GM19455 (cell line): Measurements from ENCODE around the gene PALS2.

Experiments
- ATAC-seq: cut with Tn5 transposase; IDR thresholded peaks from one replicate; pipeline ENCODE4 v1.9.1; 2021; ENCODE audit not compliant: unreplicated experiment

The PALS2 gene

DNA sequence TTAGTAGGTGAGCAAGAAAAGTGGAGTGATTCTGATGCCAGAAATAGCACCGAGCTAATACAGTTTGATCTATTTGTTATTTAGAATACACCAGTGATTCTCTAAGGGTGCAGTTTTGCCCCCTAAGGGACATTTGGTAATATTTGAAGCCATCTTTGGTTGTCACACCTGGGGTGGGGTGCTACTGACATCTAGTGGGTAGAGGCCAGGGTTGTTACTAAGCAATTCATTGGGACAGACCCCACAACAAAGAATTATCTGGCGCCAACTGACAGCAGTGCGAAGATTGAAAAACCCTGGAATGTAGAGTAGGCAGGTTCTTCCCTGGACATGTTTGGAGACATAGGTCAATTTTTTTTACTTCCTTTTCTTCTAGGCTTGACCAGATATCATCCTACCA, 14.6 kb downstream of the PALS2 start:
- no peak for ATAC-seq

DNA sequence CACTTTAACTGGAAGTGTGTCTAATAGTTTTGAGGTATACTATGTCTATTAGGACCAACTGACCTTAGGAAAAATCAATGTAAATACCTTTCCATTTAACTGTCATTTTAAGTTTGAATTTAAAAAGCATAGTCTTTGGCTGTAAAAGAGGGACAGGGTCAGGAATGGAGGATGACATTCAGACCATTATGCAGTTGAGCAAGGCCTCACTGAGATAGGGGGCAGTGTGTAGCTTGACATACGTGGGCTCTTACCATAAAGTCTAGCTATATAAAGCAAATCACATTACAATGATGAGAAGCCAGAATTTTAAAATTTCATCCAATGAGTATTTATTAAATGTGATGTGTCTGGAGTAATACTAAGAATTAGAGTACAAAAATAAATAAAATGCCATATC, 17.9 kb downstream of the PALS2 start:
- no peak for ATAC-seq

DNA sequence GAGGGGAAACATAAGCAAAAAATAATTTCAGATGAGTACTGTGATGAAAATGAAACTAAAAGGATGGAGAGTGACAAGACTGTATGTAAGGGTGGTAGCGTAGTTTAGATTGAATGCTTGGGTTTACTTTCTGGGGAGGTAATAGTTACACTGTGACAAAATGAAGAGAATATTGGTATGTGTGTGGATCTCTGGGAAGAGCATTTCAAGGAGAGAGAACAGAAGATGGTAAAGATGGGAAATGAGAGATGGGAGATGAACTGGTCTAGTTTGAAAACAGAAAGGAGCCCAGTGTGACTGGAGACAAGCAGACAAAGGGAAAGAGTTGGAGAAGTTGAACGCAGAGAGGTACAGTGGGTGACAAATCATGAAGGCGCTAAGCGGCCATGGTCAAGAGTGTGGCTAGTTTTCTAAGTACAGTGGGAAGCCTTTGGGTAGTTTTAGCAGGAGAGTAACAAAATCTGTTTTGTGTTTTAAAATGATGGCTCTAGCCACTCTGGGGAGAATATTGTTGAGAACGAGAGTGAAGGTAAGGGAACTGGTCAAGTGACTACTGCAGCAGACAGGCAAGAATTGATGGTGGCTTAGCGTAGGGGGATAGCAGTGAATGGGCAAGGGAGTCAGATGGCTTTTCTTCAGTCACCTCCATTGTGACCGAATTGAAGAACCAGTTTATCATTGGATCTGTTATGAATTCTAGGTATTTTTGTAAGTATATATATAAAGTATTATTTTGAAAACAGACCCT, 22.6 kb downstream of the PALS2 start:
- ATAC-seq = no peak

DNA sequence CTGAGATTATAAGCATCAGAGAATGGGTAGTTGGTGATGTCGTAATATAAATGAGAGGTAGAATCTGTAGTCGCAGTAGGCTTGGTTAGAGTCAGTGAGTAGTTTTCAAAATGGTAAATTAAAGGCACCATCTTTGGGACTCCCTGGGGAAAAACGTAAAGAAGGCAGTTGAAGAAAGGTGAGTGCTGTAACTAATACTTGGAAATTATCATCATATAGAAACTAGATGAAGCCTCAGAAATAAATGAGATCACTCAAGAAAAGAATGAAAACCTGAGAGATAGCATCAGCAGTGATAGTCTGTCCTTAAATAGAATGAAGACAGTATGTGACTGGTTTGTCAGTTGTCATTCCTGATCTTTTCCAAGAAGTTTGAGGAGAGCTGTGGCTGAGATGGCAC, 23.8 kb downstream of the PALS2 start:
- ATAC-seq = no peak

DNA sequence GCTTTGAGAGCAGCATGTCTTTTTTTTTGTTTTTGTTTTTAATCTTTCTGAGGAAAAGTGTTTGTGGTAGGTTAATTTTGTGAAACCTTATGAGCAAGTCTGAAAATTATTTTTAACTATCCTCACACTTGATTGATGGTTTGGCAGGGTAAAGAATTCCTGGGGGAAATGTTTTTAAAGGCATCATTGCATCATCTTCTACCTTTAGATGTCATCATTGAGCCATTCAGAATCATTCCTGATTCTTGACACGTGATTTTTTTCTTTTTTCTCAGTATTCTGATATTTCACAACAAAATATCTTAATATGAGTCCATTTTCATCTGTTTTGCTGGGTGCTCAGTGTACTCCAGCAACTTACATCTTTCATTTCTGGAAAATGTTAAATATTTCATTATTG, 28.3 kb downstream of the PALS2 start:
- ATAC-seq = no peak

DNA sequence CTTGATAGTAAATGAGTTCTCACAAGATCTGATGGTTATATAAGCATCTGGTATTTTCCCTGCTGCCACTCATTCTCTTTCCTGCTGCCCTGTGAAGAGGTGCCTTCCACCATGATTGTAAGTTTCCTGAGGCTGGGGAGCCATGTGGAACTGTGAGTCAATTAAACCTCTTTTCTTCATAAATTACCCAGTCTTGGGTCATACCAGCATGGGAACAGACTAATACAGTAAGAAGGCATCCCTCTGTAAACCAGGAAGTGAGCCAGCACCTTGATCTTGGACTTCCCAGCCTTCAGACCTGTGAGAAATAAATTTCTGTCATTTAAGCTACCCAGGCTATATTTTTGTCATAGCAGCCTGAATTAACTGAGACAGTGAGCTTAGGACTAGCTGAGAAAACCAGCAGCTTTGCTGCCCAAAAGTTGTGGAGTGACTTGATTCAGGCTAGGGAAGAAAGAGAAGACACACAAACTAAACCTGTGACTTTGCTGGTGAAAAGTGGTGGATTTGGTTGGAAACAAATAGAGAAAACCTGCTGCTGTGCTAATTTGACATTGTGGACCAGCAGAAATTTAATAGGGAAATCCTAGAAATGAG, 29.7 kb downstream of the PALS2 start:
- ATAC-seq = no peak

DNA sequence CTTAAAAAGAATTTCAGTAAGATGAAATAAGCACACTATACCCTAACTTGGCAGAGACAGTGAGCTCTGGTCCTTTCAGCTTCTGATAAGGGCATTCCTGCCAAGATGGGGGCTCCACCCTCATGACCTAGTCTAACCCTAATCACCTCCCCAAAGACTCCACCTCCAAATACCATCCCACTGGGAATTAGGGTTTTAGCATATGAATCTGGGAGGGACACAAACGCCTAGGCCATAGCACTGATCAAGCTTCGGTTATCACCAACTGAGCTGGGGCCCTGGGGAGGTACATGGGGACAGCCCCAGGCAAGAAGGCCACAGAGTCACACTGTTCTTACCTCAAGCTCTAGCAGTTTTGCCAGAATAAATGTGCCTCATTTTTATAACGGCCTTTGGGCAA, 31.4 kb downstream of the PALS2 start:
- ATAC-seq = no peak

DNA sequence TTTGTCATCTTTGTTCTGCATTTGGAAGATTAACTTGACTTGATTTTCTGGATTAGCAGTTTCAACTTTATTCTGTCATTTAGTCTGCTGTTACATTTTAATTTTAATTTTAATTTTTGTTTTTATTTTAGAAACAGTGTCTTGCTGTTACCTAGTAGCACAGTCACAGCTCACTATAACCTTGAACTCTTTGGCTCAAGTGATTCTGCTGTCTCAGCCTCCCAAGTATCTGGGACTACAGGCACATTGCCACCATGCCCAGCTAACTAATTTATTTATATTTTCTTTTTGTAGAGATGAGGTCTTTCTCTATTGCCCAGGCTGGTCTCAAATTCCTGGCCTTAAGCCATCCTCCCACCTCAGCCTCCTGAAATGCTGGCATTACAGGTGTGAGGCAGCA, 35.3 kb downstream of the PALS2 start:
- ATAC-seq = no peak

DNA sequence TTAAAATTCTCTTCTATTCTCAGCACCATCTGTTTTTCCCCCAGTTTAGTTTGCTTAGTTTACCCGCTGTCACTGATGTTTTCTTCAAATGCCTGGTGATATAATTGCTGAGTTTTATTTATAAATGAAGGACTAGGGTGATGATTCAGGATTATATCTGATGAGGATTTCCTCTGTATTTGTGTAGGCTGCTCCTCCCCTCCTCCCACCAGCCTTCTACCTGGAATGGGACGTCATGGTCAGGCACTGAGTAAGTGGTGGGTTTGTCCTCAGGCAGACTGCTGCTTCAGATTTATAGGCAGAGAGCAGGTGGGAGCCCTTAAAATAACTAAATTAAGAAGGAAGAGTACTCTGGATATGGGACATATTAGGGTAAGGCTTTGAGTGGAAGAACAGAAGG, 35.8 kb downstream of the PALS2 start:
- ATAC-seq = no peak

DNA sequence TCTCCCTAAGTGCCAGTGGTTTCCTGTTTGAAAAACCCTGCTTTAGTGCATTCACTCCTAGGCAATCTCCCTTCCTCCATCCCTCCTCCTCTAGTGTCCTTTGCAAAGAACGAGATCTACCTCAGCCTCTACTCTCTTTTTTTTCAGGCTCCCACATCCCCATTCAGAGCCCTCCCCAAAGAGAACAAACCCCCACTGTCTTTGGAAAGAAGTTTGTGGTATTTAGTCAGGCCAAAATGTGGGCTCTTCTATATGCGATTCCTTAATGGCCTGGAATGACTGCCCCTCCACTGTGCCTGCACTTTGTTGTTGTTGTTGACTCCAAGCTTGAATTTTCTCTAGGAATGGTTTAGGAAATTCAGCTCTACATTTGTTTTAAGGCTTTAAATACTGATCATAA, 36.3 kb downstream of the PALS2 start:
- ATAC-seq = no peak

DNA sequence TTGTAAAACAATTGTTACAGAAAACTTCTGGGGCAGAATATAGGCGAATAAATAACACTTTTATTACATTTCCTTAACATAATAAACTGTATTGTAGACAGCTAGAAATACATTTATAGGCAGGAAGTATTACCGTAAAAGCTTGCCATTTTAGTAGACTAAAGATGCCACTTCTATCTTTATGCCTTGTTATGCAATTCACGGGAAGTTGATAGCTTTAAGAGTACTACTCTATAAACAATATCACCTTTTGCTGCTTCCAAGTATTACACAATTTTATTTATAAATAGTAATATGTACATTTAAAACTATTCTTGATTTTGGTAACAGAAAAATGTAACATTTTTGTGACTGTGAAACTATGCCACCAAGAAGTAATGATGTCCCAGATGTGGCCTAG, 37.9 kb downstream of the PALS2 start:
- no peak for ATAC-seq

DNA sequence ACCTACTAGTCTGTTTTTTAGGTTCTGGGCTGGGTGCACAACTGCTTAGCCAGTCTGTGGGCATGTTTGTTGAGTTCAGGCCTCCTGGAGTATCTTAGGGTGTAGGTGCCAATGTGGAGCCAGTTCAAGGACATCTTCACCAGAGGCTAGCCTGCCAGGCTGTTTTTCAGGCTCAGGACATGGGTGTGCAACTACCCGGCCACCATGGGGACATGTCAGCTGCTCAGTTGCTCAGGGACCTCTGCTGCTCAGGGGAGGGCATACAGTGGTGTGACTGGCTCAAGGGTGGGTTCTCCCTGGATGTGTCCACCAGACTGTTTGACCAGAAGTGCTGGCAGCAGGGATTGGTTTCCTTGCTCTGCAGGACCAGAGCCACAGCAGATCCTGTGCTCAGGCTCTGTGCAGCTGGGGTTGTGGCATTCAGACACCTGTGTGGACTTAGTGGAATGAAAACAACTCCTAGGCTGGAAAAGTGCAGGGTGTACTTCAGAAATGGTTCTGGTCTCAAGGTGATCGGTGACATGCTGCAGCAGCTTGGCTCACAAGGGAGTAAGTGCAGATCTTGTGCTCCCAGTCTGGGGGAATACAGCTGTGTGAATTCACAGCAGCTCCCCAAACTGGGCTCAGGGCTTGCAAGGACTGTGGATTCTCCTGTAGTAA, 44.8 kb downstream of the PALS2 start:
- ATAC-seq = no peak

DNA sequence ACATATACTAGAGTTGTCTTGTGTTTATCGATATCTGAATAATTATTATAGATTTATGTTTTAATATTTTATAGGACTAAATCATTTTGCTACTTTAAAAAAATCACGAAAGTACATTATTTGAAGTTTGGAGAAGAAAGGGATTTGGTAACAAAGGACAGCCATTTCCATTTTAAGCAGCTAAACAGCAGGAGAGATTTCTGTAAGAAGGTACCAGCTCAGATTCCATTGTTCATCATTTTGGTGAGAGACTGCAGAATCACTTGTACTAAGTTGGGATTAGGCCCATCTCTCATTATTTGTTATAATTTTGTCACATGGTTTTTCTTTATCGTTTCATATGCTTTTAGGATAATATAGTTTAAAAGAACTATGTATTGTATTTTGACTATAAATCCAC, 46.7 kb downstream of the PALS2 start:
- no peak for ATAC-seq

DNA sequence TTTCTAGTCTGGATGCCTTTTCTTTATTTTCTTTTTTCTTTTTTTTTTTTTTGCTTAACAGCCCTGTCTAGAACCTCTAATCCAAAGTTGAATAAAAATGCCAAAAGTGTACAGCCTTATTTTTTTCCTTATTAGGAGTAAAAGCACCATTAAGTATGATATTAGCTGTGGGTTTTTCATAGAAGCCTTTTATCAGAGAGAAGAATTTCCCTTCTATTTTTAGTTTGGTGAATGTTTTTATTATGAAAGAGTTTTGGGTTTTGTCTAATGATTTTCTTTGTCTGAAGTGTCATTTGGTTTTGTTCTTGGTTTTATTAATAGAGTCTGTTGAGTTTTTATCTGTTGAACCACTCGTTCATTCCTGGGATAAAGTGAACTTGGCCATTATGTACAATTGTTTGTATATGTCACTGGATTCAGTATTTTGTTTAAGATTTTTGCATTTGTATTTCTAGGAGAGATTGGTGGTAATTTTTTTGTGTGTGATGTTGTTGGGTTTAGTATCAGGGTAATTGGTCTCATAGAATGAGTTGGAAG, 49.5 kb downstream of the PALS2 start:
- no peak for ATAC-seq
